Skeletal muscle satellite cell (primary cell): Measurements from ENCODE around the gene SLC38A11. TPM values are rescaled to one million over a fixed set of nuclear protein-coding genes. Genes with fewer than 3 reads are reported as not detected.
A peak's percentile ranks its signal among the peaks of the same experiment; 100 is the strongest.
"Not testable (repeated sequence)": the region's sequence is repeated elsewhere in the genome, so short reads cannot be mapped to it uniquely, and the experiment has no call there.

Experiments
- H3K27me3 ChIP-seq: 2 replicates; pipeline ENCODE4 v1.7.0; 2013; ENCODE audit warnings: low read length; ENCODE audit not compliant: control insufficient read depth, insufficient read depth
- H3K36me3 ChIP-seq: 2 replicates; pipeline ENCODE4 v1.7.0; 2013; ENCODE audit warnings: mild to moderate bottlenecking, control low read depth, low read length; ENCODE audit not compliant: insufficient read depth
- H3K4me1 ChIP-seq: 2 replicates; pipeline ENCODE4 v1.7.0; 2013; ENCODE audit warnings: low read length; ENCODE audit not compliant: control insufficient read depth, insufficient read depth
- H3K4me2 ChIP-seq: 2 replicates; pipeline ENCODE4 v1.7.0; 2013; ENCODE audit warnings: mild to moderate bottlenecking, low read length
- H3K4me3 ChIP-seq: 2 replicates; pipeline ENCODE4 v1.7.0; 2013; ENCODE audit warnings: low read length
- H3K9ac ChIP-seq: 2 replicates; pipeline ENCODE4 v1.7.0; 2013; ENCODE audit warnings: mild to moderate bottlenecking, low read depth, low read length, moderate library complexity
- H3K9me3 ChIP-seq: replicated peaks from 2 replicates; pipeline ENCODE4 v1.7.0; 2013; ENCODE audit warnings: mild to moderate bottlenecking, control low read depth, low read length
- total RNA-seq: library from RNA; depleted of rRNA; stranded (reverse); fragments of >200 nt; gene quantifications from 2 replicates; pipeline ENCODE4 v1.2.3, GENCODE V29; 2012; rRNA removed

The SLC38A11 gene, protein sequence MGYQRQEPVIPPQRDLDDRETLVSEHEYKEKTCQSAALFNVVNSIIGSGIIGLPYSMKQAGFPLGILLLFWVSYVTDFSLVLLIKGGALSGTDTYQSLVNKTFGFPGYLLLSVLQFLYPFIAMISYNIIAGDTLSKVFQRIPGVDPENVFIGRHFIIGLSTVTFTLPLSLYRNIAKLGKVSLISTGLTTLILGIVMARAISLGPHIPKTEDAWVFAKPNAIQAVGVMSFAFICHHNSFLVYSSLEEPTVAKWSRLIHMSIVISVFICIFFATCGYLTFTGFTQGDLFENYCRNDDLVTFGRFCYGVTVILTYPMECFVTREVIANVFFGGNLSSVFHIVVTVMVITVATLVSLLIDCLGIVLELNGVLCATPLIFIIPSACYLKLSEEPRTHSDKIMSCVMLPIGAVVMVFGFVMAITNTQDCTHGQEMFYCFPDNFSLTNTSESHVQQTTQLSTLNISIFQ
- not detected in 2 replicates for total RNA-seq

DNA sequence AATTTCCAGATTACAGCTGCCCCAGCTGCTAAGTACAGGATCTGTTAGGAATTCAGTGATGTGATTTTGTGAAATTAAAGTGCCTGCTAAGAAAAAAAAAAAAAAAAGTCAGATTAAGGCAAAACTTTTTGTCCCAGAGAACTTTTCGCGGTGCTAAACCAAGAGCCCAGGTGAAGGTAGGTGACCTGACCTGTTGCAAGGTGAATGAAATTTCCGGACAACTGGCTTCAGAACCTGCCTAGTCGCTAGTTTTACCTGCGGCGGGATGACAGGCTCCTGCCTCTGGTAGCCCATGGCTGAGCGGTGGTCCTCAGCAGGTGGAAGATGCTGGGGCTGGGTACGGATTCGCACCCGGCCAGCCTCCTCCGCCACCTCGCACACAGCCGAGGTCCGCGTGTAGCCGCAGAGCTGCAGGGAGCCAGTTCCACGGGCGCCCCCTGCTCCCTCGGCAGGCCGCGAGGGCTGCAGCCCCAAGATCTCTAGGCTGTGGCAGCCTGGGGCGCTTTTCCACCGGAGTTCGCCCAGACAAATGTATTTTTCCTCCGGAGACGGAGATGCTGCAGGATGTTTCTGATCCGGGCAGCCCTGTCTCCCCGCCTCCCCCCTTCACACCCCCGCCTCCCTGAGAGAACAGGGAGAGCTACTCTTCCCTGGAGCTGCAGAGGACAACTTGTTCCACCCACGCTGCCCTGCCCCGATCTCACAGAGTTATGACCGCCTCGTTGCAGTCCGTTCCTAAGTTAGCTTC, at the start of gene SLC38A11:
Gene SLC38A11, minus strand, starts transcription at position 572 of the 748 bp plus-strand sequence. Its CDS starts 278 bp downstream, at position 294.
- Histone ChIP-seq H3K27me3 (no peaks in the 10 kb centered on the region), H3K9me3 (no peaks in the 10 kb centered on the region), H3K4me1 (peaks cover 4% of the 10 kb centered on the region), H3K4me2 (peak within 1 kb of the TSS; percentile 86), H3K4me3 (peak within 1 kb of the TSS; percentile 62), H3K9ac (peak within 1 kb of the TSS; percentile 13), H3K36me3 (no peaks in the 10 kb centered on the region)

DNA sequence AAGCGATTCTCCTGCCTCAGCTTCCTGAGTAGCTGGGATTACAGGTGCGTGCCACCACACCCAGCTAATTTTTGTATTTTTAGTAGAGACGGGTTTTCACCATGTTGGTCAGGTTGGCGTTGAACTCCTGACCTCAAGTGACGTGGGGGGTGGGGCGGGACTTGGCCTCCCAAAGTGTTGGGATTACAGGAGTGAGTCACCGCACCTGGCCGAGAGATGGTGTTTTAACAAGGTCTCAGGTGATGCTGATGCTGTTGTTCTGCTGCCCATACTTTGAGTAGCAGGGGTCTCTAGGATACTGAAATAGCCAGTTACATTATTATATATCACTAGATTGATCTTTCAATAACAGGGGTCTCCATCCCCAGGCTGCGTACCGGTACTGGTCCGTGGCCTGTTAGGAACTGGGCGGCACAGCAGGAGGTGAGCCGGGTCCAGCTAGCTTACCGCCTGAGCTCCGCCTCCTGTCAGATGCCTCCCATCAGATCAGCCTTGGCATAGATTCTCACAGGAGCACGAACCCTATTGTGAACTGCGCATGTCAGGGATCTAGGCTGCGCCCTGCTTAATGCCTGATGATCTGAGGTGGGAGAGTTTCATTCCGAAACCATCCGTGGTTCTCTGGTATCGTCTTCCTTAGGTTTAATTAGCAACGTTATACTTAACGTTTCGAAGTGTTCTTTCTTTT, 48.3 kb upstream of the SLC38A11 start:
- H3K4me1 ChIP-seq: no peaks in the 10 kb centered on the region
- H3K4me2 ChIP-seq: no peak overlapping the region
- H3K9ac ChIP-seq: no peak overlapping the region

DNA sequence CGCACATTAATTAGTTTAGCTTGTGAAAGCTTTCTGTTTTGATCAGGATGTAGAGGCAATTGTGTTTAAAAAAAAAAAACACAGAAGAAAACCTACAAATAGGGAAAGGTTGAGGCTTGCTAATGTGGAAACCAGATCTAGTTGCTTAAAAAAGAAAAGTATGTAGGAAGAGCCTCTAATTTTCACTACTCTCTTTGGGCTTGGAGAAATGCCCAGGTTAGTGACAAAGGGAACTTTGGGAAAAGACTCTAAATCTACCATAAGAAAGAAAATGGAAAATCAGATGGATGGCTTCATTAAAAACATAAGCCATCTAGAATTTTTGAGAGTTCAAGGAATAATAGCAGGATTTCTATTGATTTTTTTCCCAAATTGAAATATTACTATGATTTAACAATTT, 47.3 kb upstream of the SLC38A11 start:
- Histone ChIP-seq H3K4me3 (no peak overlapping the region), H3K4me1 (no peaks in the 10 kb centered on the region), H3K9ac (no peak overlapping the region), H3K4me2 (no peak overlapping the region), H3K36me3 (no peaks in the 10 kb centered on the region), H3K27me3 (no peaks in the 10 kb centered on the region), H3K9me3 (no peaks in the 10 kb centered on the region)

More for the DNA sequence above, 48.3 kb upstream of the SLC38A11 start:
- H3K27me3 ChIP-seq: no peaks in the 10 kb centered on the region
- no peaks in the 10 kb centered on the region for H3K36me3 ChIP-seq
- H3K9me3 ChIP-seq: no peaks in the 10 kb centered on the region
- H3K4me3 ChIP-seq: no peak overlapping the region

DNA sequence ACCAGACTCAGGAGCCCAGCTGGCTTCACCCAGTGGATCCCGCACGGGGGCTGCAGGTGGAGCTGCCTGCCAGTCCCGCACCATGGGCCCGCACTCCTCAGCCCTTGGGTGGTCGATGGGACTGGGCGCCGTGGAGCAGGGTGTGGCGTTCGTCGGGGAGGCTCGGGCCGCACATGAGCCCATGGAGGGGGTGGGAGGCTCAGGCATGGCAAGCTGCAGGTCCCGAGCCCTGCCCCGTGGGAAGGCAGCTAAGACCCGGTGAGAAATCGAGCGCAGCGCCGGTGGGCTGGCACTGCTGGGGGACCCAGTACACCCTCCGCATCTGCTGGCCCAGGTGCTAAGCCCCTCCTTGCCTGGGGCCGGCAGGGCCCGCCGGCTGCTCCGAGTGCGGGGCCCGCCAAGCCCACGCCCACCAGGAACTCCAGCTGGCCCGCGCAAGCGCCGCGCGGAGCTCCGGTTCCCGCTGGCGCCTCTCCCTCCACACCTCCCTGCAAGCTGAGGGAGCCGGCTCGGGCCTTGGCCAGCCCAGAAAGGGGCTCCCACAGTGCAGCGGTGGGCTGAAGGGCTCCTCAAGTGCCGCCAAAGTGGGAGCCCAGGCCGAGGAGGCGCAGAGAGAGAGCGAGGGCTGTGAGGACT, 39.5 kb upstream of the SLC38A11 start:
- H3K4me3 ChIP-seq, H3K27me3 ChIP-seq, H3K9me3 ChIP-seq, H3K9ac ChIP-seq, H3K4me2 ChIP-seq, H3K36me3 ChIP-seq: not testable (repeated sequence)
- peaks cover 17% of the 10 kb centered on the region for H3K4me1 ChIP-seq

DNA sequence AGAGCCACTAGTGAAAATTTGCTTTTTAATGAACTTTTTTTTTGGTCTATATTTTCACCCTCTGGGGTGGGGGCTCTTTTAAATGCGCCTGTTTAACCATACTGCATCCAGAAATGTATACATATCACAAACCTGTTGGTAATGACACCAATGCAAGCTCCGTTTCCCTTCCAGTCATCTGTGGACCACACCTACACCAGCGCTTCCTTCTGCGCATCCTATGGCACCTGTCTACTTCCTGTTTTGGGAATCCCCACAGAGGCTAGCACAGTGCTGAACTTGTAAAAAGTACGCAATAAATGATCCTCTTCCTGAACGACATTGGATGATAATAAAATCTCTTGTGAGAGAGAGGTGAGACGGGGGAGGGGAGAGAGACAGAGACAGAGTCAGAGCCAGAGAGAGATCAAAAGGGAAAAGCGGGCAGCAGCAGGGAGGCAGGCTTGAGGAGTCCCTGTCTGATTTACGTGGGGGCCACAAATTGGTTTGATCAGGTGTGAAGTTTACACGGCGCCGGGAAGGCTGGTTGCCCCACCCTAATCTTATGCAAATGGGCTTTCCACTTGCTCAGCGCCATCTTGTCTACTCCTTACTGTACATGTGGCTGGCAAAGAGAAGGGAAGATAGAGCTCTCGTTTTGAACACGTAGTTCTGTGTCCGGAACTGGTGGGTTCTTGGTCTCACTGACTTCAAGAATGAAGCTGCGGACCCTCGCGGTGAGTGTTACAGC, 38.1 kb upstream of the SLC38A11 start:
- no peaks in the 10 kb centered on the region for H3K27me3 ChIP-seq
- H3K9me3 ChIP-seq: no peaks in the 10 kb centered on the region
- H3K4me3 ChIP-seq: no peak overlapping the region
- peaks cover 17% of the 10 kb centered on the region for H3K4me1 ChIP-seq
- no peak overlapping the region for H3K4me2 ChIP-seq
- no peak overlapping the region for H3K9ac ChIP-seq
- H3K36me3 ChIP-seq: no peaks in the 10 kb centered on the region

DNA sequence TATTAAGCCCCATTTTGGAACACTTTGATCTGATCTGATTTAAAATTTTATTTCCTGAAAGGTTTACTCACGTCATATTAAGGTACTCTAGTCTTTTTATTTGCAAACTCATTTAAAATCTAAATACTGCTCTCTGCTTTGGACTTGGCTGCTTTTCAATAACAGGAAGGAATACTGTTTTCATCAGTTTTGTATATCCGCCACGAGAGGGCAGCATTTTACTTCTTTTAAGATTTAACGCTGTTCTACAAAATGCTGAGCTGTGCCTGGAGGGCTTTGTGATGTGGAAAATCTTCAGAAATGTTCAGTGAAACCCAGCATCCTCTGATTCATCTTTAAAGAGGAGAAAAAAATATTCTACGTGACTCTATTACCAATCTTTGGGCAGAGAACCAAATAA, 37.5 kb upstream of the SLC38A11 start:
- H3K36me3 ChIP-seq: no peaks in the 10 kb centered on the region
- H3K27me3 ChIP-seq: no peaks in the 10 kb centered on the region
- peaks cover 17% of the 10 kb centered on the region for H3K4me1 ChIP-seq
- H3K9ac ChIP-seq: no peak overlapping the region
- no peak overlapping the region for H3K4me3 ChIP-seq
- H3K9me3 ChIP-seq: no peaks in the 10 kb centered on the region
- H3K4me2 ChIP-seq: no peak overlapping the region

DNA sequence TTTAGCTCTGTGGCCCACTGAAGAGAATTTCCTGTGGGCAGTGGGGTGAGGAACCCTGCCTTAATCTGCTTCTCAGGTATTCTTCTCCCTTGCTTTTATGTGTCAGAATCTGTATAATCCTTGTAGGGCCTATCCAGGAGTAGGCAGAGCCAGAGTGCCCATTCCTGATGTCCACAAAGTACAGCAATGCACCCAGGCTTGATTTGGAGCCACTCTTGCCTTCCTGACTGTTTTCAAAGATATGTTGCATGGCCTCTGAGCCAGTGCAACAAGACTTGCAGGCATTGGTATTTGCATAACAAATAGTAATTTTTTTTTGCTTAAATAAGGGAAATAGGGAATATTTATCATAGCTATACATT, 36.7 kb upstream of the SLC38A11 start:
- not testable (repeated sequence) for H3K27me3 ChIP-seq, H3K36me3 ChIP-seq, H3K4me3 ChIP-seq, H3K9me3 ChIP-seq, H3K4me2 ChIP-seq, H3K9ac ChIP-seq
- H3K4me1 ChIP-seq: peaks cover 17% of the 10 kb centered on the region

DNA sequence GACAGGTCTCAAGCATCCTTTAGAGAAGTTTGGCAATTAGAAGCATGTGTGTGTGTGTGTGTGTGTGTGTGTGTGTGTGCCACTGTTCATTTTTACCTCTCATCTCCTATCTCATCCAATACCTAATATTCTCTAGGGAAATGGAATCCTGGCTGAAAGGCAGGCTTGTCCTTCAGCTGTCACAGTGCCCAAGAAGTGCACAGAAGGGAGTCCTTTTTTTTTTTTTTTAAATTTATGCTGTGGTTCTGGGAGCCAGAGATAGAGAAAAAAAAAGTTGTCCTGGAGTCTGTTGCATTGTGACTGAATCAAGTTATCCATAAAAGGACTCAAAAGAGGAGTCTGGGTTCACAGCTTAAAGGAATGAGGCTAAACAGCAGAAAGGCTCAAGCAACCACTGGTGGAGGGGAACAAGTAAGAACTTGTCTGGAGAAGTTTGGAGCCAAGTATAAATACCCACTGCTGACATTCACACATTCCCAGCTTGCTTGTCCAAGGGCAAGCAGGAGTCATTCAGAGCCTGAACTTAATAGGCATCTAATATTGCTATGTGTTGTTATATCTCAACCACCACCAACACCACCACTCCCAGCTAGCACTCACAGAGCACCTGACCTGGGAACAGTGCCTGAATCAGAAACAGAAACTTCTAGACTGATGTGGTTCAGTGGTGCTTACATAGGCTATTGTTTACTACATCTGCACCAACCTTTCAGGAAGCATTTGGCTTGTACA, 36.2 kb upstream of the SLC38A11 start:
- not testable (repeated sequence) for H3K9ac ChIP-seq, H3K36me3 ChIP-seq, H3K9me3 ChIP-seq, H3K27me3 ChIP-seq, H3K4me3 ChIP-seq
- H3K4me1 ChIP-seq: peaks cover 17% of the 10 kb centered on the region
- peak overlapping the region; percentile 22 for H3K4me2 ChIP-seq

DNA sequence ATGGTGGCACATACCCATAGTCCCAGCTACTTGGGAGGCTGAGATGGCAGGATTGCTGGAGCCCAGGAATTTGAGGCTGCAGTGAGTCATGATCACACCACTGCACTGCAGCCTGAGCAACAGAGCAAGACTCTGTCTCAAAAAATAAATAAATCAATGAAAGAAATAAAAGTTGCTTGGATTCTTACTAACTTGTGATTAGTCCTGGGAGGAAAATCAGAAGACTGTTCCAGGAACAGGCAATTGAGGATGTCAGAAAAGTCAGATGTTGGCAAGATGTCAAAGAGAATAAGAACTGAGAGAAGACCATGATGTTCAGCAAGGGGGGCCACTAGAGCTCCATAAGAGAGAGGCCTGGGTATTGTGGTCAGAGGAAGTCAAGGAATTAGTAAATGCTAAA, 35.6 kb upstream of the SLC38A11 start:
- not testable (repeated sequence) for H3K27me3 ChIP-seq, H3K9me3 ChIP-seq, H3K4me3 ChIP-seq, H3K9ac ChIP-seq, H3K36me3 ChIP-seq
- Histone ChIP-seq H3K4me2 (peak overlapping the region; percentile 22), H3K4me1 (peaks cover 17% of the 10 kb centered on the region)

DNA sequence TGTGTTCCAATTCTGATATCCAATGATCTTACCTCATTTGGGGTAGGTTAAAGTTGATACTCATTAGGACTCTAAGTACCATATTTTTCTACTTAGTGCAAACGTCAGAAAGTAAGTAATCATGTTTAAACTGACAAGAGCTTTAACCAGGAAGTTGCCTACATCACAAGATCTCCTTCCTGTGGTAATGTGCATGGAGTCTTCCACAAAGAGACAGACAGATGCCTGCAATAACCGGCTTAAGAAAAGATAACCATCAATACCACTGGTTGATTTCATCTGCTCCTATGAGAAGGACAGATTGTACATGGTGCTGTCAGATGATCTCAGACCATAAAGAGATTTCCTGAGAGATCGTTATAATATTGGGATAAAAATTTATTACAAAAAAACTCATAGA, 33.5 kb upstream of the SLC38A11 start:
- not testable (repeated sequence) for H3K9ac ChIP-seq, H3K27me3 ChIP-seq, H3K4me3 ChIP-seq, H3K9me3 ChIP-seq, H3K4me2 ChIP-seq, H3K36me3 ChIP-seq
- H3K4me1 ChIP-seq: peaks cover 24% of the 10 kb centered on the region
